CD14-positive monocyte (primary cell): Measurements from ENCODE around the gene EZH2. TPM values are rescaled to one million over a fixed set of nuclear protein-coding genes. Genes with fewer than 3 reads are reported as not detected.

Experiments used
- DNase-seq, 3 donors: peaks; one replicate each; pipeline ENCODE4 v3.0.0-alpha.2; 2011 to 2022
- H2AFZ ChIP-seq: 2 replicates; pipeline ENCODE4 v1.6.0; 2012; ENCODE audit warnings: mild to moderate bottlenecking, low read depth, low read length, inconsistent platforms; ENCODE audit not compliant: insufficient read depth, poor library complexity, severe bottlenecking
- H3K27ac ChIP-seq, 2 donors: 1 replicate in 1 of 2; 2 replicates in 1 of 2; pipeline ENCODE4 v1.5.1; 2012 to 2013; ENCODE audit warnings: low read length in 2 of 2, control low read depth in 1 of 2, inconsistent platforms in 1 of 2, low read depth in 1 of 2, mild to moderate bottlenecking in 1 of 2
- H3K27me3 ChIP-seq, 2 donors: one replicate each; pipeline versions ENCODE4 v1.6.0 to v1.6.1; 2011 to 2013; ENCODE audit warnings: low read length in 2 of 2; ENCODE audit not compliant: control insufficient read depth in 2 of 2, insufficient read depth in 2 of 2
- H3K36me3 ChIP-seq, 2 donors: replicated peaks in 1 of 2; 1 replicate in 1 of 2; 2 replicates in 1 of 2; pipeline versions ENCODE4 v1.5.1 to v1.6.1; 2012 to 2013; ENCODE audit warnings: low read length in 2 of 2, control low read depth in 1 of 2, inconsistent platforms in 1 of 2, mild to moderate bottlenecking in 1 of 2; ENCODE audit not compliant: insufficient read depth in 2 of 2, control insufficient read depth in 1 of 2
- H3K4me1 ChIP-seq, 2 donors: 1 replicate in 1 of 2; 2 replicates in 1 of 2; pipeline versions ENCODE4 v1.5.1 to v1.6.1; 2012 to 2013; ENCODE audit warnings: low read length in 2 of 2, control low read depth in 1 of 2, inconsistent platforms in 1 of 2, mild to moderate bottlenecking in 1 of 2, moderate library complexity in 1 of 2; ENCODE audit not compliant: insufficient read depth in 2 of 2, control insufficient read depth in 1 of 2
- H3K4me2 ChIP-seq: replicated peaks from 2 replicates; pipeline ENCODE3; 2012; ENCODE audit warnings: low read length, moderate library complexity, mild to moderate bottlenecking; ENCODE audit not compliant: poor library complexity, severe bottlenecking; ENCODE audit errors: extremely low read depth
- H3K4me3 ChIP-seq, 3 experiments: fragments of 200-600 bp in 1 of 3; sonication (generic) in 1 of 3; replicated peaks in 1 of 3; 1 replicate in 2 of 3; 2 replicates in 1 of 3; pipeline ENCODE4 v1.5.1; 2011 to 2013; ENCODE audit warnings: low read length in 3 of 3, mild to moderate bottlenecking in 3 of 3, control low read depth in 2 of 3, low read depth in 2 of 3, inconsistent platforms in 1 of 3, moderate library complexity in 1 of 3
- H3K79me2 ChIP-seq: 2 replicates; pipeline ENCODE4 v1.6.0; 2012; ENCODE audit warnings: mild to moderate bottlenecking, control low read depth, inconsistent platforms, low read length, moderate library complexity; ENCODE audit not compliant: insufficient read depth
- H3K9ac ChIP-seq: 2 replicates; pipeline ENCODE4 v1.6.0; 2017; ENCODE audit warnings: low read length, mild to moderate bottlenecking; ENCODE audit not compliant: insufficient read depth, poor library complexity, severe bottlenecking
- H3K9me3 ChIP-seq, 2 donors: replicated peaks in 1 of 2; 1 replicate in 1 of 2; 2 replicates in 1 of 2; pipeline versions ENCODE4 v1.5.1 to v1.6.1; 2012 to 2013; ENCODE audit warnings: low read length in 2 of 2, control low read depth in 1 of 2; ENCODE audit not compliant: control insufficient read depth in 1 of 2, insufficient read depth in 1 of 2
- H4K20me1 ChIP-seq: 2 replicates; pipeline ENCODE4 v1.6.0; 2012; ENCODE audit warnings: mild to moderate bottlenecking, low read length, control low read depth, moderate library complexity; ENCODE audit not compliant: insufficient read depth
- H3K27ac Mint-ChIP-seq, 7 donors: one replicate each; pipeline ENCODE4 v1.8.0; 2020; ENCODE audit warnings: mild to moderate bottlenecking in 7 of 7, mixed read lengths in 7 of 7, moderate library complexity in 6 of 7, inconsistent platforms in 2 of 7
- H3K27me3 Mint-ChIP-seq, 3 donors: one replicate each; pipeline ENCODE4 v1.8.0; 2021 to 2022; ENCODE audit warnings: low read depth in 3 of 3, mild to moderate bottlenecking in 3 of 3, mixed read lengths in 3 of 3, moderate library complexity in 3 of 3, inconsistent platforms in 1 of 3
- H3K36me3 Mint-ChIP-seq, 2 donors: one replicate each; pipeline ENCODE4 v1.8.0; 2020; ENCODE audit warnings: mixed read lengths in 2 of 2, inconsistent platforms in 1 of 2, mild to moderate bottlenecking in 1 of 2
- H3K4me1 Mint-ChIP-seq: one replicate; pipeline ENCODE4 v1.8.0; 2020; ENCODE audit warnings: mild to moderate bottlenecking, mixed read lengths
- H3K4me3 Mint-ChIP-seq, 2 donors: one replicate each; pipeline ENCODE4 v1.8.0; 2020; ENCODE audit warnings: mild to moderate bottlenecking in 2 of 2, mixed read lengths in 2 of 2, moderate library complexity in 1 of 2
- H3K9me3 Mint-ChIP-seq, 7 donors: one replicate each; pipeline ENCODE4 v1.8.0; 2020 to 2022; ENCODE audit warnings: mixed read lengths in 7 of 7, mild to moderate bottlenecking in 6 of 7, moderate library complexity in 6 of 7, inconsistent platforms in 2 of 7
- CTCF ChIP-seq: fragments of 200-600 bp; IDR thresholded peaks from one replicate; pipeline ENCODE4 v1.8.0; 2022; ENCODE audit warnings: antibody characterized with exemption, mild to moderate bottlenecking
- WGBS: methylation state at CpG from one replicate; pipeline ENCODE4 v1.1.5; 2013; ENCODE audit warnings: missing lambda C conversion rate; ENCODE audit not compliant: insufficient coverage; 5-methylcytosine and 5-hydroxymethylcytosine counted together
- intact Hi-C, 2 donors: fragments of 100-400 bp; cut with micrococcal nuclease; formaldehyde crosslinking; loops; one replicate each; pipeline versions ENCODE4 v1.15.0 to v1.15.1; 2023
- polyA plus RNA-seq, 3 donors: library from polyadenylated mRNA; depleted of rRNA in 1 of 3; unstranded in 2 of 3; stranded (reverse) in 1 of 3; fragments of 300-500 nt in 2 of 3; fragments of >200 nt in 1 of 3; fragmentation: Illumina TruSeq in 2 of 3; gene quantifications; 1 replicate in 2 of 3; 2 replicates in 1 of 3; pipeline ENCODE4 v1.2.3, GENCODE V29; 2012 to 2021

The EZH2 gene
- polyA plus RNA-seq, 3 donors, result 1.3 to 6.1 (median 1.6) TPM

DNA sequence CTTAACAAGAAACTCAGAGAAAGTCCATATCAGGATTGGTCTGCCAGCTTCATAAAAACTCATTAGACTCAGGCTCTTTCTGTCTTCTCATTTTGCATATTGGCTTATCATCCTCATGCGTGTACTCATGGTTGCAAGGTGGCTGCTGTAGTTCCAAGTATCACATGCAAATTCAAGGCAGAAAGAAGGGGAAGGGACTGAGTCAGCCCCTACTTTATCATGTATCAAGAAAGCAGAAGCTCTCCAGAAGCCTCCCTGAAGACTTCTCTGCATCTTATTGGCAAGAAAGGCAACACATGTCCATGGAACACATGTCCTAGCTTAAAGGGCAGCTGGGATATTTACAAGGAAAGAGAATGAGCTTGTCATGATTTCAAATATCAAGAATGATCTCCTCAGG, 19.4 kb upstream of the EZH2 start:
- 100% methylated on average over 1 of the region's 1 CpG for WGBS
- Mint-ChIP-seq H3K36me3 (no peaks in the 10 kb centered on the region), H3K27ac (no peak overlapping the region)

GRCh38 chr7:148901178-148901577, 17.1 kb upstream of the EZH2 start:
- no peaks in the 10 kb centered on the region for H3K4me1 Mint-ChIP-seq
- H3K9me3 Mint-ChIP-seq, result peaks cover 0 to 1% (median 0%) of the 10 kb centered on the region in 7 donors
- no peaks in the 10 kb centered on the region for H3K27me3 ChIP-seq
- no peak for DNase-seq
- no peaks in the 10 kb centered on the region for H4K20me1 ChIP-seq
- no peak for TF ChIP-seq CTCF
- H3K27ac ChIP-seq, result no peak overlapping the region
- H3K27me3 Mint-ChIP-seq, result peaks cover 0 to 6% (median 2%) of the 10 kb centered on the region in 3 donors
- H3K27ac Mint-ChIP-seq, result no peak overlapping the region
- H3K4me1 ChIP-seq, result no peaks in the 10 kb centered on the region
- WGBS, result 93% methylated on average over 3 of the region's 3 CpGs
- intact Hi-C loops, result no loop called here
- H2AFZ ChIP-seq, result peak overlapping the region; percentile 35
- H3K9ac ChIP-seq, result no peak overlapping the region
- H3K4me2 ChIP-seq, result no peak overlapping the region
- no peaks in the 10 kb centered on the region for H3K36me3 ChIP-seq
- no peak overlapping the region for H3K4me3 ChIP-seq
- no peak overlapping the region for H3K4me3 Mint-ChIP-seq
- no peaks in the 10 kb centered on the region for H3K79me2 ChIP-seq
- no peaks in the 10 kb centered on the region for H3K36me3 Mint-ChIP-seq
- no peaks in the 10 kb centered on the region for H3K9me3 ChIP-seq

More for the DNA sequence above, 19.4 kb upstream of the EZH2 start:
- Mint-ChIP-seq H3K4me3 (no peak overlapping the region), H3K27me3 (peaks cover 0 to 2% (median 2%) of the 10 kb centered on the region in 3 donors), H3K9me3 (peaks cover 0 to 1% (median 0%) of the 10 kb centered on the region in 7 donors), H3K4me1 (no peaks in the 10 kb centered on the region)
- Histone ChIP-seq H3K9me3 (no peaks in the 10 kb centered on the region), H3K4me3 (no peak overlapping the region), H3K36me3 (no peaks in the 10 kb centered on the region), H3K79me2 (no peaks in the 10 kb centered on the region), H2AFZ (no peak overlapping the region), H3K27me3 (no peaks in the 10 kb centered on the region), H3K4me2 (no peak overlapping the region), H3K9ac (no peak overlapping the region), H3K4me1 (no peaks in the 10 kb centered on the region), H3K27ac (no peak overlapping the region), H4K20me1 (no peaks in the 10 kb centered on the region)
- DNase-seq, result no peak
- intact Hi-C loops, result no loop called here
- TF ChIP-seq CTCF, result no peak
